Gastroesophageal sphincter (tissue), 3 donors: Measurements from ENCODE around the gene FBXW8.

Experiments
- CTCF ChIP-seq, 4 experiments: fragments of 200-600 bp in 2 of 4; fragments of 450-650 bp in 2 of 4; sonication (generic) in 1 of 4; IDR thresholded peaks; one replicate each; pipeline ENCODE4 v1.5.1; 2017 to 2019; ENCODE audit warnings: antibody characterized with exemption in 4 of 4, mild to moderate bottlenecking in 2 of 4, moderate library complexity in 2 of 4
- POLR2A ChIP-seq, 2 donors: fragments of 450-650 bp; IDR thresholded peaks; one replicate each; pipeline ENCODE4 v1.6.1; 2017; ENCODE audit warnings: antibody characterized with exemption in 2 of 2, mild to moderate bottlenecking in 2 of 2, moderate library complexity in 1 of 2
- POLR2AphosphoS5 ChIP-seq: sonication (generic); formaldehyde crosslinking; IDR thresholded peaks from one replicate; pipeline ENCODE4 v1.6.1; 2017; ENCODE audit warnings: antibody characterized with exemption

GRCh38 chr12:117064049-117064448, 153.3 kb downstream of the FBXW8 start:
- TF ChIP-seq CTCF (IDR thresholded peaks at IDR 0.05) (no peak), POLR2A (IDR thresholded peaks at IDR 0.05) (no peak), POLR2AphosphoS5 (no peak)
